ENCODE results near the gene RAPGEF3. TPM values are rescaled to one million over a fixed set of nuclear protein-coding genes. Genes with fewer than 3 reads are reported as not detected.

The RAPGEF3 gene
- total and polyA plus RNA-seq, 9 of the 15 experiments (the other 6 are each of a cell fraction or from before 2014, with no cell fraction given), result 0.03 to 0.78 (median 0.37) TPM; not detected in 1

GRCh38 chr12:47748899-47749298 lies 9.8 kb downstream of the RAPGEF3 start:
- ATAC-seq (no peak), DNase-seq (ENCODE audit: extremely low read depth in 1 of 4, low spot score in 3 of 4) (no peak), FAIRE-seq (no peak)
- Histone ChIP-seq H2AFZ (ENCODE audit: low read depth, low read length) (no peak overlapping the region), H3K27ac (ENCODE audit: extremely low read depth, low read depth, low read length) (no peak overlapping the region), H3K9me3 (replicated peaks; ENCODE audit: control insufficient read depth, insufficient read depth, low read depth, low read length) (no peaks in the 10 kb centered on the region), H3K4me2 (ENCODE audit: insufficient read depth, low read length) (no peak overlapping the region), H3K4me1 (replicated peaks in 1 of 2; ENCODE audit: control insufficient read depth in 2 of 2, insufficient read depth in 2 of 2, low read length in 2 of 2) (peaks cover 10 to 36% of the 10 kb centered on the region in 2 experiments; a peak in 3 of 5 replicates), H3K36me3 (ENCODE audit: control insufficient read depth, insufficient read depth, low read length) (no peaks in the 10 kb centered on the region), H3K9me1 (ENCODE audit: control insufficient read depth, insufficient read depth, low read length) (no peaks in the 10 kb centered on the region), H3K79me2 (ENCODE audit: control insufficient read depth, insufficient read depth, low read length) (no peaks in the 10 kb centered on the region), H4K20me1 (replicated peaks; ENCODE audit: control insufficient read depth, insufficient read depth, low read length) (no peaks in the 10 kb centered on the region; the same call in 1 of the 2 replicates), H3K27me3 (ENCODE audit: control insufficient read depth in 2 of 2, insufficient read depth in 2 of 2, low read length in 2 of 2) (peaks cover 30 to 62% of the 10 kb centered on the region in 2 experiments), H3K4me3 (no peak overlapping the region), H3K9ac (ENCODE audit: insufficient read depth in 1 of 2, low read depth in 2 of 2, low read length in 2 of 2) (no peak overlapping the region)
- WGBS (ENCODE audit: insufficient coverage, low coverage, missing lambda C conversion rate), result 10% methylated on average over 2 of the region's 3 CpGs
- TF ChIP-seq ZNF41 (CRISPR knock-in tag; conservative IDR thresholded peaks at IDR 0.05) (no peak), ATF2 (CRISPR knock-in tag; IDR thresholded peaks at IDR 0.05) (no peak), ZNF436 (CRISPR knock-in tag; IDR thresholded peaks at IDR 0.05) (no peak), ZNF121 (CRISPR knock-in tag; conservative IDR thresholded peaks at IDR 0.05) (no peak), HEY1 (CRISPR knock-in tag; IDR thresholded peaks at IDR 0.05; ENCODE audit: borderline replicate concordance) (no peak)
- TF ChIP-seq, protein P1, sequence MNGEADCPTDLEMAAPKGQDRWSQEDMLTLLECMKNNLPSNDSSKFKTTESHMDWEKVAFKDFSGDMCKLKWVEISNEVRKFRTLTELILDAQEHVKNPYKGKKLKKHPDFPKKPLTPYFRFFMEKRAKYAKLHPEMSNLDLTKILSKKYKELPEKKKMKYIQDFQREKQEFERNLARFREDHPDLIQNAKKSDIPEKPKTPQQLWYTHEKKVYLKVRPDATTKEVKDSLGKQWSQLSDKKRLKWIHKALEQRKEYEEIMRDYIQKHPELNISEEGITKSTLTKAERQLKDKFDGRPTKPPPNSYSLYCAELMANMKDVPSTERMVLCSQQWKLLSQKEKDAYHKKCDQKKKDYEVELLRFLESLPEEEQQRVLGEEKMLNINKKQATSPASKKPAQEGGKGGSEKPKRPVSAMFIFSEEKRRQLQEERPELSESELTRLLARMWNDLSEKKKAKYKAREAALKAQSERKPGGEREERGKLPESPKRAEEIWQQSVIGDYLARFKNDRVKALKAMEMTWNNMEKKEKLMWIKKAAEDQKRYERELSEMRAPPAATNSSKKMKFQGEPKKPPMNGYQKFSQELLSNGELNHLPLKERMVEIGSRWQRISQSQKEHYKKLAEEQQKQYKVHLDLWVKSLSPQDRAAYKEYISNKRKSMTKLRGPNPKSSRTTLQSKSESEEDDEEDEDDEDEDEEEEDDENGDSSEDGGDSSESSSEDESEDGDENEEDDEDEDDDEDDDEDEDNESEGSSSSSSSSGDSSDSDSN (IDR thresholded peaks at IDR 0.05; ENCODE audit: borderline replicate concordance in 1 of 2, low read depth in 2 of 2, low read length in 2 of 2), result no peak
- TF ChIP-seq, protein P2, sequence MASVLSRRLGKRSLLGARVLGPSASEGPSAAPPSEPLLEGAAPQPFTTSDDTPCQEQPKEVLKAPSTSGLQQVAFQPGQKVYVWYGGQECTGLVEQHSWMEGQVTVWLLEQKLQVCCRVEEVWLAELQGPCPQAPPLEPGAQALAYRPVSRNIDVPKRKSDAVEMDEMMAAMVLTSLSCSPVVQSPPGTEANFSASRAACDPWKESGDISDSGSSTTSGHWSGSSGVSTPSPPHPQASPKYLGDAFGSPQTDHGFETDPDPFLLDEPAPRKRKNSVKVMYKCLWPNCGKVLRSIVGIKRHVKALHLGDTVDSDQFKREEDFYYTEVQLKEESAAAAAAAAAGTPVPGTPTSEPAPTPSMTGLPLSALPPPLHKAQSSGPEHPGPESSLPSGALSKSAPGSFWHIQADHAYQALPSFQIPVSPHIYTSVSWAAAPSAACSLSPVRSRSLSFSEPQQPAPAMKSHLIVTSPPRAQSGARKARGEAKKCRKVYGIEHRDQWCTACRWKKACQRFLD (CRISPR knock-in tag; IDR thresholded peaks at IDR 0.05), result no peak
- no TSS peak for BruUV-seq (replicated peaks)
- in situ Hi-C loops (cut with MboI), result no loop called here
- CTCF ChIA-PET (ENCODE audit: low intra/inter-chr PET ratio), result no interaction called here
- POLR2A ChIA-PET, result no interaction called here
- intact Hi-C loops (cut with micrococcal nuclease), result no loop called here
